Omental fat pad (tissue), 4 donors: Measurements from ENCODE around the gene KDM4C. TPM values are rescaled to one million over a fixed set of nuclear protein-coding genes. Genes with fewer than 3 reads are reported as not detected.
"Not testable (repeated sequence)": the region's sequence is repeated elsewhere in the genome, so short reads cannot be mapped to it uniquely, and the experiment has no call there.

Source experiments
- ATAC-seq: fragments of 150-250 bp; one replicate; pipeline ENCODE4 v1.9.1; 2016; ENCODE audit warnings: mild to moderate bottlenecking, moderate library complexity; ENCODE audit not compliant: low FRiP score
- DNase-seq: peaks from one replicate; pipeline ENCODE4 v3.0.0-alpha.2; 2019; ENCODE audit warnings: low spot score
- total RNA-seq, 4 donors: library from RNA; depleted of rRNA; stranded (reverse); fragments of >200 nt; gene quantifications; one replicate each; pipeline ENCODE4 v1.1.0, GENCODE V29; 2016
- TF ChIP-seq, protein P1 (sequence below), 3 donors: fragments of 450-650 bp; IDR thresholded peaks; one replicate each; pipeline ENCODE4 v1.5.1; 2016 to 2017; ENCODE audit warnings: antibody characterized with exemption in 3 of 3, mild to moderate bottlenecking in 3 of 3, moderate library complexity in 2 of 3

Gene KDM4C
- total RNA-seq, 4 donors from 2014 or later, result 24.9 to 37.0 (median 32.0) TPM

DNA sequence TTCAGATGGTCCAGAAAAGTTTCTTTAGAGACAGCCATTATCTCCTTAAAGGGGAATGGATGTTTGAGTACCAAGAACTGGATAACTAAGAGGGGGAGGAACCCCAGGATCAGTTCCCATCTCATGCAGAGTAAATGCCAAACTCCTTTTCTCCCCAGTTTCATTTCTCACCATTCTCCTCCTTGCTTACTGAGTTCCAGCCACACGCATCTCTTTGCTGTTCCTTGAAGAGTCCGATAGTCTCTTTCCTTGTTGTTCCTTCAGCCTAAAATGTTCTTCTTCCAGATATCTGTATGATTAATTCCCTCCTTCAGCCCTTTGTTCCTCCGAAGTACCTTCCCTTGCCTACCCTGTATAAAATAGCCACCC, 30.0 kb downstream of the KDM4C start:
- DNase-seq (no peak), ATAC-seq (no peak)
- TF ChIP-seq, protein P1, sequence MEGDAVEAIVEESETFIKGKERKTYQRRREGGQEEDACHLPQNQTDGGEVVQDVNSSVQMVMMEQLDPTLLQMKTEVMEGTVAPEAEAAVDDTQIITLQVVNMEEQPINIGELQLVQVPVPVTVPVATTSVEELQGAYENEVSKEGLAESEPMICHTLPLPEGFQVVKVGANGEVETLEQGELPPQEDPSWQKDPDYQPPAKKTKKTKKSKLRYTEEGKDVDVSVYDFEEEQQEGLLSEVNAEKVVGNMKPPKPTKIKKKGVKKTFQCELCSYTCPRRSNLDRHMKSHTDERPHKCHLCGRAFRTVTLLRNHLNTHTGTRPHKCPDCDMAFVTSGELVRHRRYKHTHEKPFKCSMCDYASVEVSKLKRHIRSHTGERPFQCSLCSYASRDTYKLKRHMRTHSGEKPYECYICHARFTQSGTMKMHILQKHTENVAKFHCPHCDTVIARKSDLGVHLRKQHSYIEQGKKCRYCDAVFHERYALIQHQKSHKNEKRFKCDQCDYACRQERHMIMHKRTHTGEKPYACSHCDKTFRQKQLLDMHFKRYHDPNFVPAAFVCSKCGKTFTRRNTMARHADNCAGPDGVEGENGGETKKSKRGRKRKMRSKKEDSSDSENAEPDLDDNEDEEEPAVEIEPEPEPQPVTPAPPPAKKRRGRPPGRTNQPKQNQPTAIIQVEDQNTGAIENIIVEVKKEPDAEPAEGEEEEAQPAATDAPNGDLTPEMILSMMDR (IDR thresholded peaks at IDR 0.05), result no peak

DNA sequence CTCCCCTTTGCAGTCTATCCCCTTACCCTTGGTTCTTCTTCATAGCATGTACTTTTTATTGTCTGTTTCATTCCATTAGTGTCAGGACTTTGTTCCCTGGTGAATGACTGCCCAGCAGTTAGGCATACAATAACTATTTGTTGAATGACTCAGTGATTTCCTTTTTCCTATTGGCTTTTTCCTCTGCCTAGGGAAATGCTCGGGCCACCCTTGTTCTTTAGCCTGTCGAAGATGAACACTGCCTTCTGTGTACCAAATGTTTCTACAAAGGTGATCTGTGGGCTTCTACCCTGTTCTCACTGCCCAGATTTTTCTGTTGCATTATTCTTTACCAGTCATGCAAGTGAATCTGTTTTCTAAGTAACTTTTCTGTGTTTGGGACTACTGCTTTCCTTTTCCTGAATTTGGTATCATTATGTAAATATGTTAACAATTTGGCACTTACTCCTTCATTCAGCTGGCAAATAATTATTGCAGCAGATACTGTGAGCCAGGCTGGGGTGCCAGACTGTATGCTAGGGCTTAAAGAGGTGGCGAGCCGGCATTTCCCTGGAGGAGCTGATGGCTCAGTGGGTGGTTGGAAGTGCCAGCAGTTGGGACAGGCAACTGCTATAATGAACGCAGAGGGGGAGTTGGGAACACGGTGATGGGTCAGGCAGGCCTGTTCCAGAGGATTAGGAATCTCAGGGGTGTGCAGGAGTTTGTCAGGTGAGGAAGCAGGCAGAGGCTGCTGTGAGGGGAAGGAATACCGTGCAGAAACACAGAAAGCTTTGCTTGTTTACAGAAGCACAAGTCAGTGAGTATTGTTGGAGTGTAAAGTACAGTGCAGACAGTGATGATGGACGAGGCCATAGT, 30.6 kb downstream of the KDM4C start:
- TF ChIP-seq, protein P1 (IDR thresholded peaks at IDR 0.05), result no peak
- DNase-seq (no peak), ATAC-seq (no peak)

DNA sequence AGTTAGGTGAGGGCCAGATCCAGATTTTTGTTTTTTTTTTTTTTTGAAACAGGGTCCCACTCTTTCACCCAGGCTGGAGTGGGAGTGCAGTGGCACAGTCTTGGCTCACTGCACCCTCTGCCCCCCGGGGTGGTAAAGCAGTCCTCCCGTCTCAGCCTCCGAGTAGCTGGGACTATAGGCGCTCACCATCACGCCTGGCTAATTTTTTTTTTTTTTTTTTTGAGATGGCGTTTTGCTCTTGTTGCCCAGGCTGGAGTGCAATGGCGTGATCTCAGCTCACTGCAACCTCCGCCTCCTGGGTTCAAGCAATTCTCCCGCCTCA, 31.2 kb downstream of the KDM4C start:
- DNase-seq, ATAC-seq: not testable (repeated sequence)

DNA sequence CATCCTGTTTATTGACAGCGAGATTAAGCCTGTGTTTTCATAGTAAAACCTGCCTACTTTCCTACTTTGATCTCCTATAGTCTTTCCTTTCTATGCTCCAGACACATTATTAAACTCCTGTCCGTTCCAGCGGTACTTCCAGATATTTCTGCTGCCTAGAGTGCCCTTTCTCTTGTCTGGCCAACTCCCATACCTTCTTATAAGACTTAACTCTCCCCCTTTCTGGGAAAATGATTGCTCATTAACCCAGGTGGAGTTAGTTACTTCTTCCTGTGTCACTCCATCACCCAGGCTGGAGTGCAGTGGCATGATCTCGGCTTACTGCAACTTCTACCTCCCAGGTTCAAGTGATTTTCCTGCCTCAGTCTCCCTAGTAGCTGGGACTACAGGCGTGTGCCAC, 33.1 kb downstream of the KDM4C start:
- ATAC-seq (no peak), DNase-seq (no peak)
- TF ChIP-seq, protein P1 (IDR thresholded peaks at IDR 0.05), result no peak

DNA sequence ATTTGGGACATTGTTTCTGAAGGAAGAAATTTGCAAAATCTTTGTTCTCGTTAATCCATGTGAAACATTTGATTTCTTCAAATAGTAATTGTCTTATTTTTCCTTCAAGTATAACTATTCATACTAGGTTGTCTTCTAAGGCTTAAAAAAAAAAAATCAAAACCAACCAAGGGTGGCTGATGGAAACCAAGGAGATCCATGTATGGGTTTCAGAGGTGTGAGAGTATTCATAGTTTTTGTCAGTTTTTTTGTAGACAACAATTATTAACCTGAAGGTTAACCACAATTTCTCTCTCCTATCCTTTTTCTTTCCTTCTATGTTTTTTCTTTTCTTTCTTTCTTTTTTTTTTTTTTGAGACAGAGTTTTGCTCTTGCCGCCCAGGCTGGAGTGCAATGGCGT, 35.4 kb downstream of the KDM4C start:
- ATAC-seq (no peak), DNase-seq (no peak)
- TF ChIP-seq, protein P1 (IDR thresholded peaks at IDR 0.05), result no peak

DNA sequence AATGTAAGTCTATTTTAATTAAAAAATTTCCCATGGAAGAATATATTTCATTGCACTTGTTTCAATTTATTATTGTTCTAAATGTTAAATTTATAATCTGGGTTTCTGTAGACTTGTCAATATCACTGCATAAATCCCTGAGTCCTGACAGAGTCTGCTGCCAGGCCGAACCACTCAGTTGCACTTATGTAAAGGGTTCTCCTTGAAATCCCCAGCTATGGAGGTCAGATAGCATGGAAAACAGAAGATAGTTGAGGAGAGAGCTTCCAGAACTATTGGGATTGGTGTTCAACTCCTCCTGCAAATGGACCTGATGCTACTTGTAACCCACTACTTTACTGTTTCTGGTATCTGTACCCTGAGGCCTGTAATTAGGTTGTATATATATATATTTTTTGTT, 37.2 kb downstream of the KDM4C start:
- TF ChIP-seq, protein P1 (IDR thresholded peaks at IDR 0.05), result no peak
- DNase-seq (no peak), ATAC-seq (no peak)

DNA sequence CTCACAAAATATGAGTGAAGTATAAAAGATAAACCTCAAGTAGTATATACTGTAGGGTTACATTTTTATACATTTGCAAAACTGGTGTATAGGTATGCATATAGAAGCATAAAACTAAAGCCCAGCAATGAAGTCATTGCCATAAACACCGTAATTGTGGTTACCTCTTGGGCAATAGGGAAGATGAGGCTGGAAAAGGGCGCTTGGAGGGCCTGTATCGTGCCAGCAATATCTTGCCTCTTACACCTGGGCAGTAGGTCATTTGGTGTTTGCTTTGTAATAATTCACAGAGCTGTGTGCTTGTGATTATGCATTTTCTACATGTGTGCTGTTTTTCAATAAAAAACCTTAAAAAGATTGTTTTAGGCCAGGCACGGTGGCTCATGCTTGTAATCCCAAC, 45.2 kb downstream of the KDM4C start:
- ATAC-seq, result no peak
- TF ChIP-seq, protein P1 (IDR thresholded peaks at IDR 0.05), result no peak

More for the DNA sequence above, 45.2 kb downstream of the KDM4C start:
- DNase-seq, result no peak
